Endothelial cell of umbilical vein (primary cell): ENCODE results near the gene ASGR1. TPM values are rescaled to one million over a fixed set of nuclear protein-coding genes. Genes with fewer than 3 reads are reported as not detected.

ENCODE experiments used
- BruUV-seq: library from RNA; stranded (reverse); fragments of 400-500 nt; replicated peaks from 2 replicates; lab custom pipeline; 2021; lab: Mats Ljungman, UMichigan
- CTCF ChIA-PET: fragments of 300-600, 350-600 bp; sonication (Branson Sonifier 250); formaldehyde crosslinking; loops from one replicate; lab custom pipeline; 2021; ENCODE audit warnings: antibody characterized with exemption, inconsistent platforms; lab: Charles Lee
- POLR2A ChIA-PET: fragments of 300-600, 350-600 bp; sonication (Branson Sonifier 250); formaldehyde crosslinking; loops from one replicate; lab custom pipeline; 2021; ENCODE audit warnings: antibody characterized with exemption, inconsistent platforms; lab: Charles Lee
- DNase-seq: peaks from one replicate; pipeline ENCODE4 v3.0.0-alpha.2; 2011; ENCODE audit warnings: low read depth, low spot score
- FAIRE-seq: peaks from 2 replicates; lab custom pipeline; 2011; peaks lifted over from hg19 to GRCh38; lab: Jason Lieb, UNC
- H2AFZ ChIP-seq: 2 replicates; pipeline ENCODE4 v1.6.0; 2012; ENCODE audit warnings: low read depth, low read length, control low read depth, inconsistent platforms
- H3K27ac ChIP-seq: 2 replicates; pipeline ENCODE4 v1.5.1; 2011; ENCODE audit warnings: low read depth, mild to moderate bottlenecking, control low read depth, low read length, moderate library complexity; ENCODE audit not compliant: insufficient read depth
- H3K27me3 ChIP-seq, 2 experiments: 2 replicates each; pipeline versions ENCODE4 v1.6.0 to v1.6.1; 2011; ENCODE audit warnings: low read length in 2 of 2, mixed read lengths in 1 of 2; ENCODE audit not compliant: control insufficient read depth in 2 of 2, insufficient read depth in 2 of 2
- H3K36me3 ChIP-seq, 2 experiments: 2 replicates in 1 of 2; 3 replicates in 1 of 2; pipeline ENCODE4 v1.5.1; 2011; ENCODE audit warnings: low read length in 2 of 2, mild to moderate bottlenecking in 1 of 2, moderate library complexity in 1 of 2; ENCODE audit not compliant: control insufficient read depth in 2 of 2, insufficient read depth in 2 of 2; ENCODE audit errors: extremely low read depth in 1 of 2
- H3K4me1 ChIP-seq: 3 replicates; pipeline ENCODE4 v1.5.1; 2011; ENCODE audit warnings: mild to moderate bottlenecking, low read length; ENCODE audit not compliant: control insufficient read depth, insufficient read depth; ENCODE audit errors: extremely low read depth
- H3K4me2 ChIP-seq: 2 replicates; pipeline ENCODE4 v1.6.1; 2011; ENCODE audit warnings: low read length, control low read depth, mixed read lengths; ENCODE audit not compliant: insufficient read depth
- H3K4me3 ChIP-seq, 3 experiments: fragments of 200-600 bp in 1 of 3; sonication (generic), shearing (Covaris generic) in 1 of 3; replicated peaks in 1 of 3; 2 replicates each; pipeline ENCODE4 v1.5.1; 2011 to 2016; ENCODE audit warnings: control low read depth in 3 of 3, low read length in 3 of 3, mild to moderate bottlenecking in 2 of 3, inconsistent platforms in 1 of 3, low read depth in 1 of 3, moderate library complexity in 1 of 3; ENCODE audit not compliant: insufficient read depth in 1 of 3
- H3K79me2 ChIP-seq: 2 replicates; pipeline ENCODE4 v1.6.0; 2012; ENCODE audit warnings: low read length, inconsistent platforms; ENCODE audit not compliant: control insufficient read depth, insufficient read depth
- H3K9ac ChIP-seq: replicated peaks from 2 replicates; pipeline ENCODE3; 2011; ENCODE audit warnings: low read length, control low read depth; ENCODE audit not compliant: insufficient read depth; ENCODE audit errors: extremely low read depth
- H3K9me1 ChIP-seq: replicated peaks from 3 replicates; pipeline ENCODE4 v1.6.0; 2011; ENCODE audit warnings: mild to moderate bottlenecking, low read length; ENCODE audit not compliant: control insufficient read depth, insufficient read depth; ENCODE audit errors: extremely low read depth
- H3K9me3 ChIP-seq: replicated peaks from 2 replicates; pipeline ENCODE4 v1.5.1; 2012; ENCODE audit warnings: low read length, inconsistent platforms; ENCODE audit not compliant: control insufficient read depth, insufficient read depth
- H4K20me1 ChIP-seq: replicated peaks from 2 replicates; pipeline ENCODE3; 2011; ENCODE audit warnings: mild to moderate bottlenecking, low read length; ENCODE audit not compliant: control insufficient read depth, insufficient read depth; ENCODE audit errors: extremely low read depth
- EZH2 ChIP-seq: IDR thresholded peaks from 2 replicates; pipeline ENCODE4 v1.6.1; 2012; ENCODE audit warnings: borderline replicate concordance, low read depth, mild to moderate bottlenecking, moderate library complexity, low read length, inconsistent platforms; ENCODE audit not compliant: severe bottlenecking
- FOS ChIP-seq: IDR thresholded peaks from 2 replicates; pipeline ENCODE4 v1.6.1; 2011; ENCODE audit warnings: mild to moderate bottlenecking, low read length, moderate library complexity, borderline replicate concordance; ENCODE audit not compliant: insufficient read depth
- GATA2 ChIP-seq: IDR thresholded peaks from 2 replicates; pipeline ENCODE4 v1.7.0; 2011; ENCODE audit warnings: low read depth, mild to moderate bottlenecking, moderate library complexity, mixed read lengths, low read length; ENCODE audit not compliant: insufficient read length, insufficient read depth
- JUN ChIP-seq: IDR thresholded peaks from 2 replicates; pipeline ENCODE4 v1.6.1; 2011; ENCODE audit warnings: borderline replicate concordance, low read depth; ENCODE audit not compliant: insufficient read length, insufficient read depth
- MYC ChIP-seq: IDR thresholded peaks from one replicate; pipeline ENCODE4 v1.6.1; 2011; ENCODE audit warnings: mild to moderate bottlenecking, low read depth, low read length
- POLR2A ChIP-seq: IDR thresholded peaks from 2 replicates; pipeline ENCODE4 v1.6.1; 2012; ENCODE audit warnings: low read depth, mild to moderate bottlenecking, control low read depth, low read length
- POLR2AphosphoS5 ChIP-seq: IDR thresholded peaks from 2 replicates; pipeline ENCODE4 v1.6.1; 2012; ENCODE audit warnings: low read depth, mild to moderate bottlenecking, control low read depth, low read length, moderate library complexity; ENCODE audit not compliant: insufficient read depth
- dilution Hi-C: fragments of 300-500 bp; cut with MboI; formaldehyde crosslinking; loops from one replicate; pipeline ENCODE4 v1.15.0; 2019; ENCODE audit warnings: low sequenced_read_pairs; ENCODE audit not compliant: extremely low pct_ligation_motif_present
- intact Hi-C: fragments of 100-400 bp; cut with micrococcal nuclease; formaldehyde crosslinking; loops from one replicate; pipeline ENCODE4 v1.10.0; 2022
- polyA plus RNA-seq, 4 experiments: library from polyadenylated mRNA; depleted of rRNA in 3 of 4; stranded (reverse) in 3 of 4; unstranded in 1 of 4; fragments of >200 nt; gene quantifications; 2 replicates each; pipeline versions ENCODE4 v1.2.1 to v1.2.3, GENCODE V29; 2011 to 2012; ENCODE audit warnings: missing spikeins in 1 of 4
- total RNA-seq: library from RNA; stranded (reverse); gene quantifications from 2 replicates; pipeline ENCODE4 v1.2.3, GENCODE V29; 2021
- TF ChIP-seq, protein P1 (sequence below), 2 donors: IDR thresholded peaks; 1 replicate in 1 of 2; 2 replicates in 1 of 2; pipeline ENCODE4 v1.5.1; 2011; ENCODE audit warnings: low read length in 2 of 2, mild to moderate bottlenecking in 2 of 2, moderate library complexity in 2 of 2, control low read depth in 1 of 2, inconsistent platforms in 1 of 2, low read depth in 1 of 2; ENCODE audit not compliant: insufficient read depth in 1 of 2; ENCODE audit errors: extremely low read depth in 1 of 2
- TF ChIP-seq, protein P2 (sequence below): IDR thresholded peaks from 2 replicates; pipeline ENCODE4 v1.6.1; 2011; ENCODE audit not compliant: insufficient read depth, insufficient read length

The ASGR1 gene
- total and polyA plus RNA-seq, 2 donors (not counting 3 experiments of a cell fraction or from before 2014, with no cell fraction given), result 10.2 to 12.5 TPM

DNA sequence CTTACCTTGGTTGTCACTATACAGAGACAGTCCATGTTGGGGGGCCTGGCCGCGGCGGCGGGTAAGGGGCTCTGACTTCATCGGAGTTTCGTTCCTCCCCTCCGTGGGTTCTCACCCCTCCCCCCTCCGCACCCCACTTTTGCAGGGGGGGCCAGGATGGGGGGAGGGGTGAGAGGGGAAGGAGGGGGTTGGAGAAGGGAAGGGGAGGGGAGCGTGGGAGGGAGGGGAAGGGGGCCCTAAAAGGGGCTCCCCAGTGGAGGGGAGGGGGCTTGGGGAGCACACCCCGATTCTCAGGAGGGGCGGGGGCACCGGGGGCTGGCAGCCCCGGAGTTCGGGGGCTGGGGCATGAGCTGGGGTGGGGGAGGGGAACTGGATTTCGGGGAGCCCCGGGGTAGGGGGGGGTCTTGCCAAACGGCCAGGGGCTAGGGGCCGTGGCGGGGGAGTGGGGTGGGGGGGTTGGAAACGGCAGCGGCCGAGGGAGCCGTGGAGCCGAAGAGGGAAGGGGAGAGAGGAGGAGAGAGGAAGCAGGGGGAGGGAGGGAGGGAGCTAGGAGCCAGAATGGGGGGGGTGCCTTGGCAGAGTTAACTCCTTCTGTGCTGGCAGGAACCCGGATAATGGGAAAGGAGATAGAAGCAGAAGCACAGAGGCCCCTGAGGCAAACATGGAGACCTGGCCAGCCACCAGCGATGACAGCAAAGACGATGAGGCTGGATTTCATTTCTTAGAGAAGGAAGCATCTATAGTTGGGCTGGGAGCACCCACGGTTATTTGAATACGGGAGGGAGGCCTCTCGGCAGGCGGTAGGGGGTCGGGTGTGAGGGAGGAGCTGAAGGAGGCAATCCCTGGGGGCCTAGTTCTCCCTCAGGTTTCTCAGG, 38.2 kb upstream of the ASGR1 start:
- H3K27me3 ChIP-seq, result no peaks in the 10 kb centered on the region
- TF ChIP-seq POLR2A, result no peak
- no peak for TF ChIP-seq GATA2
- no peak for TF ChIP-seq JUN
- TF ChIP-seq, protein P1, sequence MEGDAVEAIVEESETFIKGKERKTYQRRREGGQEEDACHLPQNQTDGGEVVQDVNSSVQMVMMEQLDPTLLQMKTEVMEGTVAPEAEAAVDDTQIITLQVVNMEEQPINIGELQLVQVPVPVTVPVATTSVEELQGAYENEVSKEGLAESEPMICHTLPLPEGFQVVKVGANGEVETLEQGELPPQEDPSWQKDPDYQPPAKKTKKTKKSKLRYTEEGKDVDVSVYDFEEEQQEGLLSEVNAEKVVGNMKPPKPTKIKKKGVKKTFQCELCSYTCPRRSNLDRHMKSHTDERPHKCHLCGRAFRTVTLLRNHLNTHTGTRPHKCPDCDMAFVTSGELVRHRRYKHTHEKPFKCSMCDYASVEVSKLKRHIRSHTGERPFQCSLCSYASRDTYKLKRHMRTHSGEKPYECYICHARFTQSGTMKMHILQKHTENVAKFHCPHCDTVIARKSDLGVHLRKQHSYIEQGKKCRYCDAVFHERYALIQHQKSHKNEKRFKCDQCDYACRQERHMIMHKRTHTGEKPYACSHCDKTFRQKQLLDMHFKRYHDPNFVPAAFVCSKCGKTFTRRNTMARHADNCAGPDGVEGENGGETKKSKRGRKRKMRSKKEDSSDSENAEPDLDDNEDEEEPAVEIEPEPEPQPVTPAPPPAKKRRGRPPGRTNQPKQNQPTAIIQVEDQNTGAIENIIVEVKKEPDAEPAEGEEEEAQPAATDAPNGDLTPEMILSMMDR (IDR thresholded peaks at IDR 0.05; ENCODE audit: extremely low read depth in 1 of 2, insufficient read depth in 1 of 2, low read depth in 1 of 2, low read length in 2 of 2), result no peak
- TF ChIP-seq MYC, result no peak
- TF ChIP-seq, protein P2, sequence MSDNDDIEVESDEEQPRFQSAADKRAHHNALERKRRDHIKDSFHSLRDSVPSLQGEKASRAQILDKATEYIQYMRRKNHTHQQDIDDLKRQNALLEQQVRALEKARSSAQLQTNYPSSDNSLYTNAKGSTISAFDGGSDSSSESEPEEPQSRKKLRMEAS, result no peak
- no peak for TF ChIP-seq FOS
- TF ChIP-seq EZH2, result no peak
- TF ChIP-seq POLR2AphosphoS5, result no peak
- peak overlapping the region; percentile 58 for H3K4me2 ChIP-seq
- no peaks in the 10 kb centered on the region for H3K9me1 ChIP-seq
- POLR2A ChIA-PET, result interaction anchor here (0.6 to 1.4 kb wide), 3 partner anchors 22 to 196 kb away, joined by 3 to 6 read pairs (median 4); partner anchors contain the start of gene PHF23
- no TSS peak for BruUV-seq
- H3K36me3 ChIP-seq, result peaks cover 5 to 6% of the 10 kb centered on the region in 2 experiments
- intact Hi-C loops, result no loop called here
- H3K9me3 ChIP-seq, result no peaks in the 10 kb centered on the region
- CTCF ChIA-PET, result interaction anchor here (0.6 to 1.0 kb wide), 4 partner anchors 17 to 175 kb away, joined by 3 to 4 read pairs (median 3); partner anchors contain the start of gene DVL2
- H3K4me3 ChIP-seq, result peak overlapping the region; percentile 52 to 56 (median 54)
- DNase-seq (peak; percentile 53), FAIRE-seq (peak; percentile 69)
- H3K79me2 ChIP-seq, result peaks cover 15% of the 10 kb centered on the region
- no peak overlapping the region for H3K27ac ChIP-seq
- dilution Hi-C loops, result no loop called here
- no peaks in the 10 kb centered on the region for H4K20me1 ChIP-seq
- peak overlapping the region; percentile 40 for H3K9ac ChIP-seq
- peaks cover 40% of the 10 kb centered on the region for H3K4me1 ChIP-seq
- peak overlapping the region; percentile 46 for H2AFZ ChIP-seq
